Calu3 (cell line): ENCODE measurements around the gene CNTNAP4. TPM values are rescaled to one million over a fixed set of nuclear protein-coding genes. Genes with fewer than 3 reads are reported as not detected.

ENCODE experiments used
- BruUV-seq: library from RNA; stranded (reverse); fragments of 400-500 nt; replicated peaks from 2 replicates; lab custom pipeline; 2021; lab: Mats Ljungman, UMichigan
- CTCF ChIA-PET: fragments of 300-600 bp; sonication (Branson Sonifier 250); formaldehyde crosslinking; loops from one replicate; lab custom pipeline; 2022; ENCODE audit warnings: antibody characterized with exemption; lab: Charles Lee
- DNase-seq: peaks from one replicate; pipeline ENCODE4 v3.0.0; 2022
- H3K27ac Mint-ChIP-seq: one replicate; pipeline ENCODE4 v1.8.0; 2022; ENCODE audit warnings: mixed read lengths; ENCODE audit not compliant: unreplicated experiment
- H3K27me3 Mint-ChIP-seq: one replicate; pipeline ENCODE4 v1.8.0; 2022; ENCODE audit warnings: mixed read lengths; ENCODE audit not compliant: unreplicated experiment
- H3K36me3 Mint-ChIP-seq: one replicate; pipeline ENCODE4 v1.8.0; 2022; ENCODE audit warnings: mild to moderate bottlenecking, moderate library complexity, mixed read lengths; ENCODE audit not compliant: insufficient read depth, unreplicated experiment
- H3K4me1 Mint-ChIP-seq: one replicate; pipeline ENCODE4 v1.8.0; 2022; ENCODE audit warnings: mild to moderate bottlenecking, low read depth, mixed read lengths; ENCODE audit not compliant: unreplicated experiment
- H3K4me3 Mint-ChIP-seq: one replicate; pipeline ENCODE4 v1.8.0; 2022; ENCODE audit warnings: mild to moderate bottlenecking, low read depth, moderate library complexity, mixed read lengths; ENCODE audit not compliant: unreplicated experiment
- H3K9me3 Mint-ChIP-seq: one replicate; pipeline ENCODE4 v1.8.0; 2022; ENCODE audit warnings: low read depth, mixed read lengths; ENCODE audit not compliant: unreplicated experiment
- CTCF ChIP-seq: fragments of 200-600 bp; IDR thresholded peaks from one replicate; pipeline ENCODE4 v1.8.0; 2022; ENCODE audit warnings: antibody characterized with exemption; ENCODE audit not compliant: unreplicated experiment
- intact Hi-C: fragments of 100-400 bp; cut with micrococcal nuclease; formaldehyde crosslinking; loops from one replicate; pipeline ENCODE4 v1.10.0; 2022; ENCODE audit not compliant: unreplicated experiment
- total RNA-seq: library from RNA; stranded (reverse); gene quantifications from 2 replicates; pipeline ENCODE4 v1.2.3, GENCODE V29; 2022

CNTNAP4 gene
- total RNA-seq, 1 experiment from 2014 or later = not detected

DNA sequence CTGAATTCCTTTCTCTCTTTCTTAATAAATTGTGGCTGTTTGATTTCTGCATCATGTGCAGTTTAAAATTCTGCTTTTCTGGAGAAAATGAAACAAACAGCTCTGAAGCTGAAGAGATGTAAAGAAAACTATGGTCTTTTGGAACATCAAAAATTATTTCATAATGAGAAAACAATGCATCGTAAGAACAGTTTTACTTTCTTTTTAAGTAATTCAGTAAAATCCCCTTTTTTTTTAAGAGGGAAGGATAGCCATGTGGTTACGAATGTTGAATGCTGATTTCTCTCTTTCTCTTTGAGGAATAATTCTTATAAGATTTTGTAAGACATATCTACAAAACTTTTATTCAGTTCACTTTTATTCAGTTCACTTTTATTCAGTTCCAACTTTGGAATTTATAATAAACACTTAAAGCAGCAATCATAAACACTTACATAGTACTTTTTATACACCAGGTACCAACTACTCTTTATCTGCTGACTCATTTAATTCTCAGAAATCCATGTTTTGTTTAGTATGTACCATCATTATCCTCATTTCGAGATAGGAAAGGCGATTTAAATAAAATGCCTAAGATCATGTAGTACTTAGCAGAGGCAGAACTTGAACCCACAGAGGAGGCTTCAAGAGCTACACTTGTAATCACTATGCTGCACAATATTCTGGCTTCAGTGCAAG, 26.6 kb downstream of the CNTNAP4 start:
- H3K27me3 Mint-ChIP-seq = peaks cover 7% of the 10 kb centered on the region
- CTCF ChIA-PET = no interaction called here
- no peak for DNase-seq
- H3K36me3 Mint-ChIP-seq = no peaks in the 10 kb centered on the region
- no TSS peak for BruUV-seq
- H3K4me1 Mint-ChIP-seq = no peaks in the 10 kb centered on the region
- no peak overlapping the region for H3K27ac Mint-ChIP-seq
- peaks cover 3% of the 10 kb centered on the region for H3K9me3 Mint-ChIP-seq
- no peak overlapping the region for H3K4me3 Mint-ChIP-seq
- intact Hi-C loops = no loop called here
- no peak for TF ChIP-seq CTCF

- intact Hi-C loops = no loop called here
- H3K36me3 Mint-ChIP-seq = no peaks in the 10 kb centered on the region
- no peak overlapping the region for H3K27ac Mint-ChIP-seq
- CTCF ChIA-PET = no interaction called here
- H3K9me3 Mint-ChIP-seq = peaks cover 5% of the 10 kb centered on the region
- no TSS peak for BruUV-seq
- no peak for TF ChIP-seq CTCF
- DNase-seq = no peak
- no peak overlapping the region for H3K4me3 Mint-ChIP-seq
- peaks cover 7% of the 10 kb centered on the region for H3K27me3 Mint-ChIP-seq
- H3K4me1 Mint-ChIP-seq = no peaks in the 10 kb centered on the region
These were observed 32.6 kb downstream of the CNTNAP4 start for GRCh38 chr16:76309639-76310335.

DNA sequence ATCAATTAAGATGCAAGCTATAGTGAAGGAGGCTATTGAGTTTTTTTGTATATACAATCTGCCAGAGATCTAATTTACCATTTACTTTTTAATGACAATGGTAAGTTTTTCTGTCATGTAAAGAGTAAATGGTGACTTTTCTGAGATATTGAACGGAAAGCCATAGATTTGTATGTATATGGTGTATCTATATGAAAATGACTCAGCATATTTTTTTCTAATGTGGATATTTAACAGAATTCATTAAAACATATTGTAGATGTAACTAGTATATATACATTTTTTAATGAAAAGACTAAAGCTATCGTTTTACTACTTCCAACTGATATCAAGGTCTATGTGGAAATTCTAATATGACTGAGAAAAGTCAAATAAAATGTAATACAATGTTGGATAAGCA, 34.1 kb downstream of the CNTNAP4 start:
- Mint-ChIP-seq H3K9me3 (peaks cover 5% of the 10 kb centered on the region), H3K27me3 (peaks cover under 1% of the 10 kb centered on the region), H3K4me1 (no peaks in the 10 kb centered on the region), H3K36me3 (no peaks in the 10 kb centered on the region), H3K4me3 (no peak overlapping the region), H3K27ac (no peak overlapping the region)
- TF ChIP-seq CTCF = no peak
- intact Hi-C loops = no loop called here
- no TSS peak for BruUV-seq
- no peak for DNase-seq
- CTCF ChIA-PET = interaction anchor here (1.0 kb wide), 1 partner anchor 20 kb away, joined by 3 read pairs; no protein-coding TSS in a partner anchor

GRCh38 chr16:76318565-76318964, 41.4 kb downstream of the CNTNAP4 start:
- no TSS peak for BruUV-seq
- no peak for DNase-seq
- H3K9me3 Mint-ChIP-seq = peaks cover 6% of the 10 kb centered on the region
- TF ChIP-seq CTCF = no peak
- H3K27me3 Mint-ChIP-seq = no peaks in the 10 kb centered on the region
- no peaks in the 10 kb centered on the region for H3K4me1 Mint-ChIP-seq
- no peak overlapping the region for H3K4me3 Mint-ChIP-seq
- CTCF ChIA-PET = no interaction called here
- no peak overlapping the region for H3K27ac Mint-ChIP-seq
- intact Hi-C loops = no loop called here
- H3K36me3 Mint-ChIP-seq = no peaks in the 10 kb centered on the region
